WTC11 (cell line): ENCODE data around the gene SUPT4H1. TPM values are rescaled to one million over a fixed set of nuclear protein-coding genes. Genes with fewer than 3 reads are reported as not detected.

Source experiments
- ATAC-seq: fragments of 200-7000 bp; cut with Tn5 transposase; 2 replicates; pipeline ENCODE4 v1.10.0; 2021; ENCODE audit warnings: mild to moderate bottlenecking, moderate library complexity
- CTCF ChIA-PET: fragments of 300-600 bp; sonication (Branson Sonifier 250); formaldehyde crosslinking; loops from one replicate; lab custom pipeline; 2021; ENCODE audit warnings: antibody characterized with exemption; lab: Charles Lee
- POLR2A ChIA-PET: fragments of 350-600 bp; sonication (Branson Sonifier 250); formaldehyde crosslinking; loops from one replicate; lab custom pipeline; 2021; ENCODE audit warnings: antibody characterized with exemption; lab: Charles Lee
- DNase-seq: peaks from one replicate; pipeline ENCODE4 v3.0.0; 2021; ENCODE audit warnings: low spot score
- H3K27ac Mint-ChIP-seq: 2 replicates; pipeline ENCODE4 v1.8.0; 2021; ENCODE audit warnings: mixed read lengths
- H3K27me3 Mint-ChIP-seq: 2 replicates; pipeline ENCODE4 v1.8.0; 2021; ENCODE audit warnings: low read depth, mild to moderate bottlenecking, moderate library complexity, mixed read lengths
- H3K36me3 Mint-ChIP-seq: 2 replicates; pipeline ENCODE4 v1.8.0; 2021; ENCODE audit warnings: mixed read lengths
- H3K4me1 Mint-ChIP-seq: 2 replicates; pipeline ENCODE4 v1.8.0; 2022; ENCODE audit warnings: mixed read lengths
- H3K4me3 Mint-ChIP-seq: 2 replicates; pipeline ENCODE4 v1.8.0; 2021; ENCODE audit warnings: mild to moderate bottlenecking, moderate library complexity, mixed read lengths
- H3K9me3 Mint-ChIP-seq: 2 replicates; pipeline ENCODE4 v1.8.0; 2021; ENCODE audit warnings: mixed read lengths
- CDX4 ChIP-seq: fragments of 250-450 bp; sonication (Bioruptor Pico); IDR thresholded peaks from 2 replicates; pipeline ENCODE4 v1.9.0; 2021; ENCODE audit warnings: moderate library complexity, mild to moderate bottlenecking, inconsistent platforms, borderline replicate concordance
- CREM ChIP-seq: sonication (generic); formaldehyde crosslinking; IDR thresholded peaks from 2 replicates; pipeline ENCODE4 v1.8.1; 2022; ENCODE audit warnings: mild to moderate bottlenecking, missing genetic modification reagents, moderate library complexity
- E2F4 ChIP-seq: sonication (generic); formaldehyde crosslinking; IDR thresholded peaks from 2 replicates; pipeline ENCODE4 v1.8.1; 2022; ENCODE audit warnings: low read depth, mild to moderate bottlenecking, moderate library complexity, missing genetic modification reagents, borderline replicate concordance
- ETV6 ChIP-seq: sonication (generic); formaldehyde crosslinking; IDR thresholded peaks from 2 replicates; pipeline ENCODE4 v1.8.1; 2022; ENCODE audit warnings: mild to moderate bottlenecking, missing genetic modification reagents
- FOXP1 ChIP-seq: sonication (generic); formaldehyde crosslinking; IDR thresholded peaks from 2 replicates; pipeline ENCODE4 v1.8.0; 2022; ENCODE audit warnings: missing genetic modification reagents, mild to moderate bottlenecking, moderate library complexity, borderline replicate concordance
- NFATC4 ChIP-seq: fragments of 250-450 bp; sonication (Bioruptor Pico); IDR thresholded peaks from 2 replicates; pipeline ENCODE4 v1.9.0; 2021; ENCODE audit warnings: mild to moderate bottlenecking
- OVOL2 ChIP-seq: fragments of 250-450 bp; sonication (Bioruptor Pico); IDR thresholded peaks from 2 replicates; pipeline ENCODE4 v1.9.0; 2021; ENCODE audit warnings: mild to moderate bottlenecking, borderline replicate concordance
- SMAD4 ChIP-seq: sonication (generic); formaldehyde crosslinking; IDR thresholded peaks from 2 replicates; pipeline ENCODE4 v1.8.0; 2022; ENCODE audit warnings: mild to moderate bottlenecking, missing genetic modification reagents
- SP1 ChIP-seq: sonication (generic); formaldehyde crosslinking; conservative IDR thresholded peaks from 2 replicates; pipeline ENCODE4 v1.8.1; 2022; ENCODE audit warnings: missing genetic modification reagents
- TEAD4 ChIP-seq: sonication (generic); formaldehyde crosslinking; IDR thresholded peaks from 2 replicates; pipeline ENCODE4 v1.8.0; 2022; ENCODE audit warnings: mild to moderate bottlenecking, missing genetic modification reagents
- USF1 ChIP-seq: sonication (generic); formaldehyde crosslinking; IDR thresholded peaks from 2 replicates; pipeline ENCODE4 v1.8.0; 2022; ENCODE audit warnings: mild to moderate bottlenecking, missing genetic modification reagents
- ZBTB21 ChIP-seq: sonication (generic); formaldehyde crosslinking; IDR thresholded peaks from 2 replicates; pipeline ENCODE4 v1.8.1; 2023; ENCODE audit warnings: mild to moderate bottlenecking, missing genetic modification reagents, borderline replicate concordance
- ZNF121 ChIP-seq: sonication (generic); formaldehyde crosslinking; IDR thresholded peaks from 2 replicates; pipeline ENCODE4 v1.8.0; 2023; ENCODE audit warnings: missing genetic modification reagents
- ZNF219 ChIP-seq: sonication (generic); formaldehyde crosslinking; IDR thresholded peaks from 2 replicates; pipeline ENCODE4 v1.8.0; 2023; ENCODE audit warnings: missing genetic modification reagents, mild to moderate bottlenecking, borderline replicate concordance
- ZNF317 ChIP-seq: sonication (generic); formaldehyde crosslinking; IDR thresholded peaks from 2 replicates; pipeline ENCODE4 v1.8.1; 2023; ENCODE audit warnings: low read depth, mild to moderate bottlenecking, moderate library complexity, missing genetic modification reagents, borderline replicate concordance
- ZNF396 ChIP-seq: fragments of 250-450 bp; sonication (Bioruptor Pico); IDR thresholded peaks from 2 replicates; pipeline ENCODE4 v1.8.0; 2021; ENCODE audit warnings: mild to moderate bottlenecking, moderate library complexity, borderline replicate concordance
- ZNF423 ChIP-seq: fragments of 250-450 bp; sonication (Bioruptor Pico); IDR thresholded peaks from 2 replicates; pipeline ENCODE4 v2.1.2; 2022; ENCODE audit warnings: mild to moderate bottlenecking, moderate library complexity
- ZNF671 ChIP-seq: fragments of 250-450 bp; sonication (Bioruptor Pico); IDR thresholded peaks from 2 replicates; pipeline ENCODE4 v1.8.0; 2021; ENCODE audit warnings: mild to moderate bottlenecking
- total RNA-seq: library from RNA; stranded (reverse); gene quantifications from 3 replicates; pipeline ENCODE4 v1.2.3, GENCODE V29; 2021
- TF ChIP-seq, protein P1 (sequence below): sonication (generic); formaldehyde crosslinking; IDR thresholded peaks from 2 replicates; pipeline ENCODE4 v1.8.1; 2023; ENCODE audit warnings: mild to moderate bottlenecking, missing genetic modification reagents
- TF ChIP-seq, protein P2 (sequence below): sonication (generic); formaldehyde crosslinking; IDR thresholded peaks from 2 replicates; pipeline ENCODE4 v1.8.1; 2022; ENCODE audit warnings: low read depth, missing genetic modification reagents, borderline replicate concordance
- TF ChIP-seq, protein P3 (sequence below): fragments of 250-450 bp; sonication (Bioruptor Pico); IDR thresholded peaks from 2 replicates; pipeline ENCODE4 v2.1.2; 2022; ENCODE audit warnings: mild to moderate bottlenecking, moderate library complexity

The SUPT4H1 gene
- total RNA-seq, 1 experiment from 2014 or later: 85.5 TPM

DNA sequence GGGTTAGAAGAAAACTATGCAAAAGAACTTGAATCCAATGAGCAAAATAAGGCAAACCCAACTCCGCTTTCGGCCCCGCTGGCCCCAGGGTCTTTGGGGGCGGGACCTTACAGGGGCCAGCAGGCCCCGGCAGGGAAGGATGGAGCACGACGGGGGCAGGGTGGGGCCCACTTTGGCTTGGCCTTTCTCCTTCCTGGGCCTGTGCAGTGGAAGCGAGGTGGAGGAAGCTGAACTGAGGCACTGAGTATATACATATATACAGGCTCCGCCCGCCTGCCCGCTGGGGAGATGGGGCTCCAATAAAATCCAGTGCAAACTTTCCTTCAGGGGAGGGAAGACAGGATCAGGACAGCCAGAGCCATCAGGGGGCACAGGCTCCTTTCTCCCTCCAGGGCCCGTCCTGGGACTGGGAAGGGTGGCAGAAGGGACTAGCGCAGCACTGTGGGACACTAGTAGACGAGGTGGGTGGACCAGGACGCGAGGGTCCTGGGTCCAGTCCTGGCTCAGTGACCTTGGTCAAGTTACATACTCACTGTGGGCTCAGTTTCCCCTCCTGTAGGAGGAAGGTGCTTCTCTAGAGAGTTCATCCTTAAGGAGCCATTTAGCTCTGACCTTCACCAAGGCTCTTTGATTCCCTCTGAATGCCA lies 50.4 kb downstream of the SUPT4H1 start:
- TF ChIP-seq OVOL2 (CRISPR knock-in tag) (no peak), FOXP1 (CRISPR knock-in tag) (0 out of 2 replicates have a peak, but pooled peaks have one; percentile 22)
- Mint-ChIP-seq H3K36me3 (no peaks in the 10 kb centered on the region), H3K4me1 (peaks cover 11% of the 10 kb centered on the region), H3K27me3 (no peaks in the 10 kb centered on the region), H3K4me3 (no peak overlapping the region), H3K27ac (no peak overlapping the region), H3K9me3 (no peaks in the 10 kb centered on the region)
- ChIA-PET CTCF (interaction anchor here (0.6 to 1.2 kb wide), 2 partner anchors 16 to 17 kb away, joined by 3 to 5 read pairs; no protein-coding TSS in a partner anchor), POLR2A (interaction anchor here (1.0 kb wide), 1 partner anchor 17 kb away, joined by 3 read pairs; no protein-coding TSS in a partner anchor)
- DNase-seq (no peak), ATAC-seq (no peak)

GRCh38 chr17:58300336-58300735 lies 51.7 kb downstream of the SUPT4H1 start:
- TF ChIP-seq, protein P1, sequence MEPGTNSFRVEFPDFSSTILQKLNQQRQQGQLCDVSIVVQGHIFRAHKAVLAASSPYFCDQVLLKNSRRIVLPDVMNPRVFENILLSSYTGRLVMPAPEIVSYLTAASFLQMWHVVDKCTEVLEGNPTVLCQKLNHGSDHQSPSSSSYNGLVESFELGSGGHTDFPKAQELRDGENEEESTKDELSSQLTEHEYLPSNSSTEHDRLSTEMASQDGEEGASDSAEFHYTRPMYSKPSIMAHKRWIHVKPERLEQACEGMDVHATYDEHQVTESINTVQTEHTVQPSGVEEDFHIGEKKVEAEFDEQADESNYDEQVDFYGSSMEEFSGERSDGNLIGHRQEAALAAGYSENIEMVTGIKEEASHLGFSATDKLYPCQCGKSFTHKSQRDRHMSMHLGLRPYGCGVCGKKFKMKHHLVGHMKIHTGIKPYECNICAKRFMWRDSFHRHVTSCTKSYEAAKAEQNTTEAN: no peak
- TF ChIP-seq ZBTB21 (CRISPR knock-in tag) (no peak), ETV6 (no peak), NFATC4 (CRISPR knock-in tag) (no peak), ZNF396 (CRISPR knock-in tag) (no peak), ZNF317 (CRISPR knock-in tag) (no peak), ZNF423 (CRISPR knock-in tag) (no peak), TEAD4 (CRISPR knock-in tag) (no peak), ZNF121 (CRISPR knock-in tag) (no peak), SP1 (CRISPR knock-in tag) (no peak), CREM (CRISPR knock-in tag) (no peak), ZNF671 (no peak), E2F4 (CRISPR knock-in tag) (no peak), CDX4 (no peak), USF1 (CRISPR knock-in tag) (no peak), SMAD4 (CRISPR knock-in tag) (no peak), ZNF219 (CRISPR knock-in tag) (no peak)
- TF ChIP-seq, protein P2, sequence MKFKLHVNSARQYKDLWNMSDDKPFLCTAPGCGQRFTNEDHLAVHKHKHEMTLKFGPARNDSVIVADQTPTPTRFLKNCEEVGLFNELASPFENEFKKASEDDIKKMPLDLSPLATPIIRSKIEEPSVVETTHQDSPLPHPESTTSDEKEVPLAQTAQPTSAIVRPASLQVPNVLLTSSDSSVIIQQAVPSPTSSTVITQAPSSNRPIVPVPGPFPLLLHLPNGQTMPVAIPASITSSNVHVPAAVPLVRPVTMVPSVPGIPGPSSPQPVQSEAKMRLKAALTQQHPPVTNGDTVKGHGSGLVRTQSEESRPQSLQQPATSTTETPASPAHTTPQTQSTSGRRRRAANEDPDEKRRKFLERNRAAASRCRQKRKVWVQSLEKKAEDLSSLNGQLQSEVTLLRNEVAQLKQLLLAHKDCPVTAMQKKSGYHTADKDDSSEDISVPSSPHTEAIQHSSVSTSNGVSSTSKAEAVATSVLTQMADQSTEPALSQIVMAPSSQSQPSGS (CRISPR knock-in tag): no peak
- TF ChIP-seq, protein P3, sequence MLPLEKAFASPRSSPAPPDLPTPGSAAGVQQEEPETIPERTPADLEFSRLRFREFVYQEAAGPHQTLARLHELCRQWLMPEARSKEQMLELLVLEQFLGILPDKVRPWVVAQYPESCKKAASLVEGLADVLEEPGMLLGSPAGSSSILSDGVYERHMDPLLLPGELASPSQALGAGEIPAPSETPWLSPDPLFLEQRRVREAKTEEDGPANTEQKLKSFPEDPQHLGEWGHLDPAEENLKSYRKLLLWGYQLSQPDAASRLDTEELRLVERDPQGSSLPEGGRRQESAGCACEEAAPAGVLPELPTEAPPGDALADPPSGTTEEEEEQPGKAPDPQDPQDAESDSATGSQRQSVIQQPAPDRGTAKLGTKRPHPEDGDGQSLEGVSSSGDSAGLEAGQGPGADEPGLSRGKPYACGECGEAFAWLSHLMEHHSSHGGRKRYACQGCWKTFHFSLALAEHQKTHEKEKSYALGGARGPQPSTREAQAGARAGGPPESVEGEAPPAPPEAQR: no peak
- POLR2A ChIA-PET: interaction anchor here (1.0 kb wide), 1 partner anchor 16 kb away, joined by 3 read pairs; no protein-coding TSS in a partner anchor
- Mint-ChIP-seq H3K36me3 (no peaks in the 10 kb centered on the region), H3K27ac (no peak overlapping the region), H3K27me3 (no peaks in the 10 kb centered on the region), H3K4me1 (peaks cover 11% of the 10 kb centered on the region), H3K4me3 (no peak overlapping the region), H3K9me3 (no peaks in the 10 kb centered on the region)
- ATAC-seq: no peak
- CTCF ChIA-PET: no interaction called here
- no peak for DNase-seq
